GM10248 (cell line): ENCODE results near the gene GTF2I.

Source experiments
- CTCF ChIA-PET: fragments of 300-600 bp; sonication (Branson Sonifier 250); formaldehyde crosslinking; extraction: SDS; loops from one replicate; lab custom pipeline; 2021; ENCODE audit warnings: antibody characterized with exemption; lab: Yijun Ruan, JAX
- POLR2A ChIA-PET: fragments of 350-650 bp; sonication (Branson Sonifier 250); formaldehyde crosslinking; extraction: SDS; loops from one replicate; lab custom pipeline; 2020; ENCODE audit warnings: antibody characterized with exemption; lab: Yijun Ruan, JAX
- DNase-seq: peaks from one replicate; pipeline ENCODE4 v3.0.0; 2012; ENCODE audit errors: extremely low spot score
- TF ChIP-seq, protein P1 (sequence below): IDR thresholded peaks from 2 replicates; pipeline ENCODE4 v1.5.1; 2012; ENCODE audit warnings: mild to moderate bottlenecking, low read depth; ENCODE audit errors: extremely low read depth, missing control alignments, control extremely low read depth

Gene GTF2I

DNA sequence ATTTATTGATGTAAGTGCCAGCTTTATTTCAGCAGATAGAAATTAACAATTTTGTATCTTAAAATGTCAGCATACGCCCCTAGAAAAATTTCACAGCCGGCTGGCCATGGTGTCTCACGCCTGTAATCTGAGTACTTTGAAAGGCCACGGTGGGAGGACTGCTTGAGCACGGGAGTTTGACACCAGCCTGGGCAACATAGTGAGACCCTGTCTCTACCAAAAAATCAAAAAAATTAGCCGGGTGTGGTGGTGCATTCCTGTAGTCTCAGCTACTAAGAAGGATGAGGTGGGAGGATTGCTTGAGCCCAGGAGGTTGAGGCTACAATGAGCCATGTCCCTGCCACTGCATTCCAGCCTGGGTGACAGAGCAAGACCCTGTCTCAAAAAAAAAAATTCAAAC is 14.1 kb downstream of the GTF2I start:
- CTCF ChIA-PET: interaction anchor here (1.0 to 1.9 kb wide), 2 partner anchors 9 to 10 kb away, joined by 6 to 7 read pairs; no protein-coding TSS in a partner anchor
- POLR2A ChIA-PET: no interaction called here
- DNase-seq: no peak
- TF ChIP-seq, protein P1, sequence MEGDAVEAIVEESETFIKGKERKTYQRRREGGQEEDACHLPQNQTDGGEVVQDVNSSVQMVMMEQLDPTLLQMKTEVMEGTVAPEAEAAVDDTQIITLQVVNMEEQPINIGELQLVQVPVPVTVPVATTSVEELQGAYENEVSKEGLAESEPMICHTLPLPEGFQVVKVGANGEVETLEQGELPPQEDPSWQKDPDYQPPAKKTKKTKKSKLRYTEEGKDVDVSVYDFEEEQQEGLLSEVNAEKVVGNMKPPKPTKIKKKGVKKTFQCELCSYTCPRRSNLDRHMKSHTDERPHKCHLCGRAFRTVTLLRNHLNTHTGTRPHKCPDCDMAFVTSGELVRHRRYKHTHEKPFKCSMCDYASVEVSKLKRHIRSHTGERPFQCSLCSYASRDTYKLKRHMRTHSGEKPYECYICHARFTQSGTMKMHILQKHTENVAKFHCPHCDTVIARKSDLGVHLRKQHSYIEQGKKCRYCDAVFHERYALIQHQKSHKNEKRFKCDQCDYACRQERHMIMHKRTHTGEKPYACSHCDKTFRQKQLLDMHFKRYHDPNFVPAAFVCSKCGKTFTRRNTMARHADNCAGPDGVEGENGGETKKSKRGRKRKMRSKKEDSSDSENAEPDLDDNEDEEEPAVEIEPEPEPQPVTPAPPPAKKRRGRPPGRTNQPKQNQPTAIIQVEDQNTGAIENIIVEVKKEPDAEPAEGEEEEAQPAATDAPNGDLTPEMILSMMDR: no peak

DNA sequence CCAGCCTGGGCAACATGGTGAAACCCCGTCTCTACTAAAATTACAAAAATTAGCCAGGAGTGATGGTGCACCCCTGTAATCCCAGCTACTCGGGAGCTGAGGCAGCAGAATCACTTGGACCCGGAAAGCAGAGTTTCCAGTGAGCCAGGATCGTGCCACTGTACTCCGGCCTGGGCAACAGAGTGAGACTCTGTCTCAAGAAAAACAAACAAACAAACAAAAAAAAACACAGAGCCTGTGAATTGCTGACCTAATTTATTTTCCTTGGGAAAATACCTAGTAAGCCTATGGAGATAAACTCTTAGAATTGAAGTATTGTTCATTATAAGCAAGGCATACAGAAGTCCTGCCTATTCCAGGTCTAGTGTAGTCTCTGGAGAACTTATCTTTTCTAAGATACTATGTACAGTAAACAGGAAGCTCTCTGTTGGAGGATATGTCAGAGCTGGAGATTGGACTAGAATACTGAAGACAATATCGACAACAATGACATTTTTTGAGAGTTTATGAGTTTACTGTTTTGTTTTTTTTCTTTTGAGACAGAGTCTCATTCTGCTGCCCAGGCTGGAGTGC is 14.9 kb downstream of the GTF2I start:
- no peak for DNase-seq
- TF ChIP-seq, protein P1: no peak
- ChIA-PET CTCF (no interaction called here), POLR2A (no interaction called here)

DNA sequence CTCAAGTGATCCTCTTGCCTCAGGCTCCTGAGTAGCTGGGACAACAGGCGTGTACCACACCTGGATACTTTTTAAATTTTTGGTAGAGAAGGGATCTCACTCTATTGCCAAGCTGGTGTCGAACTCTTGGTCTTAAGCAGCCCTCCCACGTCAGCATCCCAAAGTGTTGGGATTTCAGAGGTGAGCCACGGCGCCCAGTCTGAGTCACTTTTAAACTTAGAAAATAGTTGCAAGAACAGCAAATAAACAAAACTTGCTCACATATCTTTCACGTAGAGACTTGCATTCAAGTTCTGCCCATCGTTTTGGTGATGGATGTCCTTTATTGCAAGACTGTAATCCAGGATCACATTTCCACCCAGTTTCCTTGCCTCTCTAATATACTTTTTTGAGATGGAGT is 16.6 kb downstream of the GTF2I start:
- TF ChIP-seq, protein P1: no peak
- ChIA-PET POLR2A (no interaction called here), CTCF (interaction anchor here (1.2 kb wide), 1 partner anchor 10 kb away, joined by 3 read pairs; no protein-coding TSS in a partner anchor)
- DNase-seq: no peak

DNA sequence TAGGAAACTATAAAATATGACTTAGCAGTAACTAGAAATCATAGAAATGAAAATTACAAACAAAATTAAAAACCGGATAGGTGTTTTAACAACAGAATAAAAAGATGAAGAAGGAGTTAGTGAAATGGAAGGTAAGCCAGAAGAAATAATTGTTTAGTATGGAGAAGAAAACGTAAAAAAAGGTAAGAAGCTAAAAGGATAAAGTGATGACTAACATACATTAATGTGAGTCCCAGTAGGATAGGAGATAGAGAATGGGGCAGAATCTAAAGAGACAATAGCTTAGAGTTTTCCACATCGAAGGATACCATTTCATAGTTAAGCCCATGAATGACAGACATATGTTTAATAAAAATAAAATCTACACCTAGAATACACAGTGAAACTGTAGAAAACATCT is 25.3 kb downstream of the GTF2I start:
- CTCF ChIA-PET: no interaction called here
- DNase-seq: no peak
- POLR2A ChIA-PET: no interaction called here
- TF ChIP-seq, protein P1: no peak

DNA sequence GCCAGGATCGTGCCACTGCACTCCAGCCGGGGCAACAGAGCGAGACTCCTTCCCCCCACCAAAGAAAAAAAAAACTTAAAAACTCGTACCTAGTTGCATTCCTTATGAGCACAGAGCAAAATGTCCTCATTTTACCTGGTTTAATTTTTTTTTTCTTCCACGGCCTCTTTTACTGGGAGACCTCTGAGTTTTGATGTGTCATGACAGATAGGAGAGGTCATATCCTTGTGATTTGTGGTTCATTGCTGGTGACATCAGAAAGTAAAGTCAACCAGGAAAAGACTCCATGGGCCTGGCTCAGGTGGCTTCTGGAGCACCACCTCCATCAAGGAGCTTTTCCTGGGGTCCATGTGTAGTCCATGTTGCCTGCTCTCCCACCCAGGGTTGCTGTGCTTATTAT is 26.3 kb downstream of the GTF2I start:
- TF ChIP-seq, protein P1: no peak
- no peak for DNase-seq
- POLR2A ChIA-PET: interaction anchor here (0.7 kb wide), 1 partner anchor 60 kb away, joined by 3 read pairs; no protein-coding TSS in a partner anchor
- CTCF ChIA-PET: no interaction called here

DNA sequence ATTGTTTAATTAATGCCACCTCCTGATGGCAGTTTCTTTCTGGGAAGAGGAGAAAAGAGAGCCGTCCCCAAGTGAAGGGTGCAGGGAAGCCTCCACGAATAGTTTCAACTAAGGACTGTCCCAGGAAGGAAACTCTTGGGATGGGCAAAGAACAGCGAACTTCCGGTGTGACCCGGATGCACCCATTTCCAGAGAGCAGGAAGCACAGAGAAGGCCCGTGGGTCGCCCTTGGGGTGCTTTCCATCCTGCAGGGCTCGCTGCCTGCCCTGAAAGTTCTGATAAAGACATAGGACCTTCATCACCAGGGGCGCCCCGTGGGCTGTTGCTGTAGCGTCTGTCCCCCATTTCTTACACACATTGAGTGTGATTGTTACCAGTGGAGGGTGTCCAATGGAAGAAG is 27.0 kb downstream of the GTF2I start:
- ChIA-PET POLR2A (interaction anchor here (0.7 kb wide), 1 partner anchor 61 kb away, joined by 3 read pairs; no protein-coding TSS in a partner anchor), CTCF (no interaction called here)
- DNase-seq: no peak
- TF ChIP-seq, protein P1: no peak
